ENCODE measurements around the gene MAPK11.
A peak's percentile ranks its signal among the peaks of the same experiment; 100 is the strongest.

MAPK11 gene

GRCh38 chr22:50269970-50270665 lies at the start of gene MAPK11:
Gene MAPK11 (minus strand): TSS chr22:50270380. CDS start chr22:50270292, 88 bp downstream.
- peaks cover under 1% of the 10 kb centered on the region; the same call in 1 of the 2 replicates for H3K36me3 ChIP-seq (ENCODE audit: insufficient read depth, low read length)
- H3K4me1 ChIP-seq (ENCODE audit: insufficient read depth, low read length), result peaks cover 10% of the 10 kb centered on the region; the same call in 1 of the 2 replicates
- H3K9ac ChIP-seq (ENCODE audit: low read depth, low read length), result peak within 1 kb of the TSS; percentile 45; the same call in 1 of the 2 replicates
- H3K9me3 ChIP-seq (ENCODE audit: control insufficient read depth, insufficient read depth, low read length), result no peaks in the 10 kb centered on the region

GRCh38 chr22:50319503-50319951 lies 49.3 kb upstream of the MAPK11 start:
- H3K36me3 ChIP-seq (ENCODE audit: insufficient read depth, low read length), result no peaks in the 10 kb centered on the region
- no peaks in the 10 kb centered on the region; the same call in 1 of the 2 replicates for H3K4me1 ChIP-seq (ENCODE audit: insufficient read depth, low read length)
- H3K9ac ChIP-seq (ENCODE audit: low read depth, low read length), result no peak overlapping the region
- H3K9me3 ChIP-seq (ENCODE audit: control insufficient read depth, insufficient read depth, low read length), result no peaks in the 10 kb centered on the region

- H3K36me3 ChIP-seq (ENCODE audit: insufficient read depth, low read length), result no peaks in the 10 kb centered on the region
- H3K9me3 ChIP-seq (ENCODE audit: control insufficient read depth, insufficient read depth, low read length), result no peaks in the 10 kb centered on the region
- peaks cover 5% of the 10 kb centered on the region; the same call in 1 of the 2 replicates for H3K4me1 ChIP-seq (ENCODE audit: insufficient read depth, low read length)
- no peak overlapping the region for H3K9ac ChIP-seq (ENCODE audit: low read depth, low read length)
Observed at GRCh38 chr22:50318698-50319411, 48.7 kb upstream of the MAPK11 start.

- no peaks in the 10 kb centered on the region for H3K9me3 ChIP-seq (ENCODE audit: control insufficient read depth, insufficient read depth, low read length)
- H3K4me1 ChIP-seq (ENCODE audit: insufficient read depth, low read length), result peaks cover 5% of the 10 kb centered on the region; the same call in 1 of the 2 replicates
- H3K36me3 ChIP-seq (ENCODE audit: insufficient read depth, low read length), result no peaks in the 10 kb centered on the region
- H3K9ac ChIP-seq (ENCODE audit: low read depth, low read length), result no peak overlapping the region
Observed at GRCh38 chr22:50318356-50318697, 48.1 kb upstream of the MAPK11 start.

- Histone ChIP-seq H3K9me3 (ENCODE audit: control insufficient read depth, insufficient read depth, low read length) (no peaks in the 10 kb centered on the region), H3K36me3 (ENCODE audit: insufficient read depth, low read length) (no peaks in the 10 kb centered on the region), H3K4me1 (ENCODE audit: insufficient read depth, low read length) (peaks cover 5% of the 10 kb centered on the region; the same call in 1 of the 2 replicates), H3K9ac (ENCODE audit: low read depth, low read length) (no peak overlapping the region)
Observed at GRCh38 chr22:50317674-50318073, 47.5 kb upstream of the MAPK11 start.

GRCh38 chr22:50317178-50317577 lies 47.0 kb upstream of the MAPK11 start:
- H3K9me3 ChIP-seq (ENCODE audit: control insufficient read depth, insufficient read depth, low read length), result no peaks in the 10 kb centered on the region
- peaks cover 5% of the 10 kb centered on the region; the same call in 1 of the 2 replicates for H3K4me1 ChIP-seq (ENCODE audit: insufficient read depth, low read length)
- no peak overlapping the region for H3K9ac ChIP-seq (ENCODE audit: low read depth, low read length)
- H3K36me3 ChIP-seq (ENCODE audit: insufficient read depth, low read length), result no peaks in the 10 kb centered on the region

GRCh38 chr22:50316114-50317065 lies 46.2 kb upstream of the MAPK11 start:
- H3K36me3 ChIP-seq (ENCODE audit: insufficient read depth, low read length), result no peaks in the 10 kb centered on the region
- no peak overlapping the region for H3K9ac ChIP-seq (ENCODE audit: low read depth, low read length)
- H3K4me1 ChIP-seq (ENCODE audit: insufficient read depth, low read length), result peaks cover 5% of the 10 kb centered on the region; the same call in 1 of the 2 replicates
- no peaks in the 10 kb centered on the region for H3K9me3 ChIP-seq (ENCODE audit: control insufficient read depth, insufficient read depth, low read length)

- Histone ChIP-seq H3K36me3 (ENCODE audit: insufficient read depth, low read length) (no peaks in the 10 kb centered on the region), H3K9ac (ENCODE audit: low read depth, low read length) (no peak overlapping the region), H3K9me3 (ENCODE audit: control insufficient read depth, insufficient read depth, low read length) (no peaks in the 10 kb centered on the region), H3K4me1 (ENCODE audit: insufficient read depth, low read length) (peaks cover 5% of the 10 kb centered on the region; the same call in 1 of the 2 replicates)
Observed at GRCh38 chr22:50315289-50316113, 45.3 kb upstream of the MAPK11 start.

GRCh38 chr22:50314455-50315288 lies 44.5 kb upstream of the MAPK11 start:
- peak overlapping the region; percentile 16; the same call in 1 of the 2 replicates for H3K9ac ChIP-seq (ENCODE audit: low read depth, low read length)
- H3K9me3 ChIP-seq (ENCODE audit: control insufficient read depth, insufficient read depth, low read length), result no peaks in the 10 kb centered on the region
- peaks cover 5% of the 10 kb centered on the region; the same call in 1 of the 2 replicates for H3K4me1 ChIP-seq (ENCODE audit: insufficient read depth, low read length)
- no peaks in the 10 kb centered on the region for H3K36me3 ChIP-seq (ENCODE audit: insufficient read depth, low read length)

GRCh38 chr22:50314081-50314454 lies 43.9 kb upstream of the MAPK11 start:
- Histone ChIP-seq H3K4me1 (ENCODE audit: insufficient read depth, low read length) (peaks cover 6% of the 10 kb centered on the region; the same call in 1 of the 2 replicates), H3K36me3 (ENCODE audit: insufficient read depth, low read length) (no peaks in the 10 kb centered on the region), H3K9me3 (ENCODE audit: control insufficient read depth, insufficient read depth, low read length) (no peaks in the 10 kb centered on the region), H3K9ac (ENCODE audit: low read depth, low read length) (peak overlapping the region; percentile 16; the same call in 1 of the 2 replicates)

GRCh38 chr22:50313600-50313999 lies 43.4 kb upstream of the MAPK11 start:
- Histone ChIP-seq H3K4me1 (ENCODE audit: insufficient read depth, low read length) (peaks cover 10% of the 10 kb centered on the region; the same call in 1 of the 2 replicates), H3K9ac (ENCODE audit: low read depth, low read length) (no peak overlapping the region), H3K36me3 (ENCODE audit: insufficient read depth, low read length) (no peaks in the 10 kb centered on the region), H3K9me3 (ENCODE audit: control insufficient read depth, insufficient read depth, low read length) (no peaks in the 10 kb centered on the region)

- Histone ChIP-seq H3K4me1 (ENCODE audit: insufficient read depth, low read length) (peaks cover 14% of the 10 kb centered on the region; the same call in 1 of the 2 replicates), H3K9me3 (ENCODE audit: control insufficient read depth, insufficient read depth, low read length) (no peaks in the 10 kb centered on the region), H3K36me3 (ENCODE audit: insufficient read depth, low read length) (no peaks in the 10 kb centered on the region), H3K9ac (ENCODE audit: low read depth, low read length) (no peak overlapping the region)
Observed at GRCh38 chr22:50313021-50313420, 42.8 kb upstream of the MAPK11 start.

Measured in ES-I3 (cell line).